Aorta (tissue), 5 donors: ENCODE data around the gene MS4A13. TPM values are rescaled to one million over a fixed set of nuclear protein-coding genes. Genes with fewer than 3 reads are reported as not detected.

Experiments
- ATAC-seq: fragments of 200-7000 bp; cut with Tn5 transposase; one replicate; pipeline ENCODE4 v1.9.1; 2022; ENCODE audit warnings: moderate library complexity; ENCODE audit not compliant: low FRiP score
- DNase-seq, 2 donors: peaks; one replicate each; pipeline ENCODE4 v3.0.0-alpha.2; 2020
- H3K27ac ChIP-seq, 2 donors: one replicate each; pipeline ENCODE4 v1.5.1; 2013; ENCODE audit warnings: low read length in 2 of 2, mild to moderate bottlenecking in 2 of 2, moderate library complexity in 2 of 2, control low read depth in 1 of 2, inconsistent platforms in 1 of 2, low read depth in 1 of 2
- H3K27me3 ChIP-seq, 2 donors: one replicate each; pipeline ENCODE4 v1.6.1; 2013; ENCODE audit warnings: control low read depth in 1 of 2, low read length in 1 of 2, mild to moderate bottlenecking in 1 of 2, moderate library complexity in 1 of 2; ENCODE audit not compliant: insufficient read depth in 2 of 2, control insufficient read depth in 1 of 2
- H3K36me3 ChIP-seq, 2 donors: one replicate each; pipeline ENCODE4 v1.6.1; 2013; ENCODE audit warnings: control low read depth in 1 of 2, low read length in 1 of 2, mild to moderate bottlenecking in 1 of 2; ENCODE audit not compliant: insufficient read depth in 2 of 2, control insufficient read depth in 1 of 2
- H3K4me1 ChIP-seq, 2 donors: one replicate each; pipeline ENCODE4 v1.6.1; 2013; ENCODE audit warnings: low read length in 2 of 2, control low read depth in 1 of 2, mild to moderate bottlenecking in 1 of 2, moderate library complexity in 1 of 2; ENCODE audit not compliant: insufficient read depth in 2 of 2, control insufficient read depth in 1 of 2
- H3K4me3 ChIP-seq, 2 donors: one replicate each; pipeline ENCODE4 v1.5.1; 2013; ENCODE audit warnings: low read length in 2 of 2, control low read depth in 1 of 2, mild to moderate bottlenecking in 1 of 2
- H3K9me3 ChIP-seq: one replicate; pipeline ENCODE4 v1.6.1; 2013; ENCODE audit warnings: mild to moderate bottlenecking, low read length; ENCODE audit not compliant: control insufficient read depth
- WGBS, 2 donors: extraction: QIAGEN DNeasy Blood & Tissue Kit; methylation state at CpG; one replicate each; pipeline ENCODE4 v1.1.7; 2013; 5-methylcytosine and 5-hydroxymethylcytosine counted together
- intact Hi-C, 2 donors: fragments of 100-400 bp; cut with DNase I; formaldehyde crosslinking; loops; one replicate each; pipeline versions ENCODE4 v1.14.2 to v1.15.0; 2022
- long read RNA-seq, 2 donors: library from polyadenylated mRNA; unstranded; transcript quantifications; one replicate each; pipeline ENCODE4 v2.0.0, GENCODE V29; 2020 to 2021
- polyA plus RNA-seq, 2 donors: library from polyadenylated mRNA; stranded (reverse); fragments of 200-250 nt; gene quantifications; one replicate each; pipeline ENCODE4 v1.2.3, GENCODE V29; 2013
- total RNA-seq, 2 donors: library from RNA; stranded (reverse); fragmentation: NEBNext Ultra II Directional; extraction: Animal tissue kit (Norgen Biotek cat#: 25700); gene quantifications; one replicate each; pipeline ENCODE4 v1.2.1, GENCODE V29; 2021
- donor health status: healthy with polysubstance abuse.
- donor health status: Bipolar disorder and iron deficiency.
- donor health status: DM: no; HTN: no; CAD: no.
- donor health status: DM: no; HTN: no; CAD: no.
- donor health status: DM: yes; HTN: yes; CAD: no.

MS4A13 gene, protein sequence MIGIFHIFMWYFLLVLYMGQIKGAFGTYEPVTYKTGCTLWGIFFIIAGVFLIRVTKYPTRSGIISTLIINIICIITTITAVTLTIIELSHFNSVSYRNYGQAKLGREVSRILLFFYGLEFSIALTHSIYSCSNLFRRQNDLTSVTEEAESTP
- total RNA-seq (not detected), polyA plus RNA-seq (not detected)
- long read RNA-seq, donor 1 = 0 reads
- long read RNA-seq, donor 2 = 0 reads

DNA sequence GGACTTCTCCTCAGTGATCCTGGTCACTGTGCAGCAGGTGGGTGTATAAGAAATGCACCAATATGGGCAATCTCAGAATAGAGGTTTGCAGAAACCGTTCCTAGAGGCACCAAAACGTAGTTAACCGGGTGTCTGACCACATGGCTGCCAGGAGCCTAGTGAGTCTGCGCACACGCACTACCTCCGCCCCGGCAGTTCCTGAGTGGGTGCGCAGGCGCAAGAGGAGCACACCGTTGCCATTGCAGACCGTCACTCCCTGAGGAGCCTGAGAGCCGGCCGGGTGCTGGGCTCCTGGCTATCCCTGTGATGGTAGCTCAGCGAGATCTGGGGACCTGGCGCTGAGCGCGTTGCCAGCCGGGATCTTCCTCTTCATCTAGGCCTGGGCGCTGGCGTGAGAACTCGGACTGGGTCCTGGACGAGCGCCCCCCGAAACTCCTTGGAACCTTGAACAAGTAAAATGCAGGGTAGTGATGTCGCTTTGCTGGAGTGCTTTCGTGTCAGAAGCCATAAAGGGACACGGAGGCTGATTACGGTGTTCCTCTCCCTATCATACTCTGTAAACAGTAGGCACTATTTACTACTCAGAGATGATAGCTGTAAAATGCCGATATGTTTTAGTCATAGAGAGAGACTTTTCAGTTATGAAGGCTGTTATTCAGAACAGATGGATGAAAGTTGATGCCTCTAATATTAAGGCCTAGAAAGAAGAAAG lies at the start of gene MS4A13:
Gene MS4A13 (plus strand): TSS at position 249 of the 712 bp plus-strand sequence. CDS start 2,692 bp downstream, outside the sequence.
- H3K4me1 ChIP-seq = no peaks in the 10 kb centered on the region
- intact Hi-C loops = no loop called here
- 95% methylated on average over 29 of the region's 29 CpGs for WGBS, 2 donors
- no peaks in the 10 kb centered on the region for H3K36me3 ChIP-seq
- H3K9me3 ChIP-seq = peaks cover 2% of the 10 kb centered on the region
- ATAC-seq (no peak), DNase-seq (peak in 1 of 2 donors; percentile 66)
- no peak within 1 kb of the TSS for H3K27ac ChIP-seq
- no peaks in the 10 kb centered on the region for H3K27me3 ChIP-seq
- H3K4me3 ChIP-seq = no peak within 1 kb of the TSS

DNA sequence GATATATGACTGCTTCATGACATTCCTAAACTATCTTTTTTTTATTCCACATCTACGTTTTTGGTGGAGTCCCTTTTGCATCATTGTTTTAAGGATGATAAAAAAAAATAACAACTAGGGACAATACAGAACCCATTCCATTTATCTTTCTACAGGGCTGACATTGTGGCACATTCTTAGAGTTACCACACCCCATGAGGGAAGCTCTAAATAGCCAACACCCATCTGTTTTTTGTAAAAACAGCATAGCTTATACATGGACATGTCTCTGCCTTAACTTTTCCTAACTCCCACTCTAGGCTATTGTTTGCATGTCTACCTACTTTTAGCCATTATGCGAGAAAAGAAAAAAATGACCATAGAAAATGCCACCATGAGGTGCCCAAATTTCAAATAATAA lies 46.4 kb upstream of the MS4A13 start:
- Histone ChIP-seq H3K27ac (no peak overlapping the region), H3K4me3 (no peak overlapping the region), H3K36me3 (no peaks in the 10 kb centered on the region), H3K27me3 (no peaks in the 10 kb centered on the region), H3K4me1 (no peaks in the 10 kb centered on the region), H3K9me3 (no peaks in the 10 kb centered on the region)
- DNase-seq (no peak), ATAC-seq (no peak)
- 61 to 65% methylated on average over 2 of the region's 2 CpGs for WGBS, 2 donors
- intact Hi-C loops = no loop called here

DNA sequence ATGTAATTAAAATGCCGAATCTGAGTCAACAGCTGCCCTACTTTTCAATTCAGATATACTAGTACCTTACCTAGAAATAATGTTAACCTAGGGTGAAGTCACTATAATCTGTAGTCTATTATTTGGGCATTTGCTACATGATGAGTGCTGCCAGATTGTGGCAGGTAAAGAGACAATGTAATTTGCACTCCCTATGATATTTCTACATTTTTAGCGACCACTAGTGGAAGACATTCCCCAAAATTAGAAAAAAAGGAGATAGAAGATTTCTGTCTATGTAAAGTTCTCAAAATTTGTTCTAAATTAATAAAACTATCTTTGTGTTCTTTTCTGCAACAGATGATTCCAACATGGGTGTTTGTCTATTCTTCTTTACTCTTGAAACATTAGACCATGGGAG lies 45.5 kb upstream of the MS4A13 start:
- intact Hi-C loops = no loop called here
- Histone ChIP-seq H3K36me3 (no peaks in the 10 kb centered on the region), H3K27ac (no peak overlapping the region), H3K27me3 (no peaks in the 10 kb centered on the region), H3K9me3 (no peaks in the 10 kb centered on the region), H3K4me1 (no peaks in the 10 kb centered on the region), H3K4me3 (no peak overlapping the region)
- DNase-seq = no peak
- 63 to 68% methylated on average over 2 of the region's 2 CpGs for WGBS, 2 donors
- ATAC-seq = no peak

DNA sequence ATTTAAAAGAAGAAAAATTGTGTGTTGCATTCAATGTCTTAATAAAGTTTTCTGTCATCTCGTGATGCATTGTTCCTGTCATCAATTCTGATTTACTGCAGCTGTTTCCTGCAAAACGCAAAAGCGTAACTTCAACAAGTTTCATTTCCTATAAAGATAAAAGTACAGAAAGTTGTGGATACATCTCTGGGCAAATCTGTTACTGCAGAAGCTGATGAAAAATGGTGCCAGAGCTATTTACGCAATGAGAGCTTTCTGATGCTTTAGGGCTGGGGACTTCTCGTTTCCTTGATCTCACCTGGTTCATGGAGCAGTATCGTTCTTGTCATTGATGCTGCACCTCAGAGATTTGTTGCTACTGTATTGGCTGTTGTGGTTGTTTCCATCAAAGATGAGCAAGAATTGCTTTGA lies 38.2 kb upstream of the MS4A13 start:
- 51 to 53% methylated on average over 6 of the region's 6 CpGs for WGBS, 2 donors
- H3K36me3 ChIP-seq = no peaks in the 10 kb centered on the region
- no peak overlapping the region for H3K27ac ChIP-seq
- ATAC-seq (no peak), DNase-seq (no peak)
- H3K27me3 ChIP-seq = no peaks in the 10 kb centered on the region
- no peak overlapping the region for H3K4me3 ChIP-seq
- no peaks in the 10 kb centered on the region for H3K4me1 ChIP-seq
- intact Hi-C loops = no loop called here
- peaks cover 1% of the 10 kb centered on the region for H3K9me3 ChIP-seq

DNA sequence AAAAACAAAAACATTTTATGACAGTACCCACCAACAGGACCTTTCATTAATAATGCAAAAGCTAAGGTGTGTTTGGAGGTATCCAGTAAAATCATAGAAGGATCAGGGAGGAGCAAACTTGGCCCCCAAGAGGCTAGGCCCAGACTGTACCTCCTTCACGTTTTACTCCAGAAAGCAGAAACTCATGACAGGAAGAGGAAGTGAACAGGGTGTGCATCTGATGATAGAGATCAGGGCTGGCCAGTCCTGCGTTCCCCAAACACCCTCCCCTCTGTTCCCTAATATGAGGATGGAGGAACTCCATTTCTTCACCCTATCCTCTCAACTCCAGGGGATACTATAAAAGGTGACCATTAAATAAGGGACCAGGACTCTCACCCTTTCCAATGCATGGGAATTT lies 32.8 kb upstream of the MS4A13 start:
- no peaks in the 10 kb centered on the region for H3K9me3 ChIP-seq
- no peak overlapping the region for H3K27ac ChIP-seq
- ATAC-seq = no peak
- H3K4me1 ChIP-seq = no peaks in the 10 kb centered on the region
- WGBS, 2 donors = 59 to 60% methylated on average over 2 of the region's 2 CpGs
- H3K27me3 ChIP-seq = no peaks in the 10 kb centered on the region
- intact Hi-C loops = no loop called here
- no peaks in the 10 kb centered on the region for H3K36me3 ChIP-seq
- peak in 1 of 2 donors; percentile 47 for DNase-seq
- H3K4me3 ChIP-seq = no peak overlapping the region

DNA sequence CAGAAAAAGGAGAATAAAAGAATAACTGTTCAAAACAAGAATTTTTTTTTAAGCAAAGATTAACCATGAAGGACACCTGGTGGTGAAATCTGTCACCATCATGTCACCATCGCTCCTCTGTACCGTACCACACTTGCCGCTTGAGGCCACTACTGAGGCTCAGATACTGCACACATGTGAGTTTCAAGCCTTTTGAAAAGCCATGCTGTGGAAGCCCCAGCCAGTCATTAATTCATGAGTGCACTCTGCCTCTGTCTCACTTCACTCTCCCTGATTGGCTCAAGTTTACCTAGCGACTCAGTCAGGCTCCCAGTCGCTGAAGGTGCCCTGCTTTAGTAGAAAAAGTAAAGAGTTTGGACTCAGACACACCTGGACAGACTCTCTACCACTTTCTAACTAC lies 29.2 kb upstream of the MS4A13 start:
- H3K4me1 ChIP-seq = no peaks in the 10 kb centered on the region
- no peak for DNase-seq
- H3K27me3 ChIP-seq = no peaks in the 10 kb centered on the region
- intact Hi-C loops = no loop called here
- no peaks in the 10 kb centered on the region for H3K9me3 ChIP-seq
- H3K27ac ChIP-seq = no peak overlapping the region
- H3K36me3 ChIP-seq = no peaks in the 10 kb centered on the region
- no peak overlapping the region for H3K4me3 ChIP-seq
- 61 to 67% methylated on average over 5 of the region's 5 CpGs for WGBS, 2 donors
- no peak for ATAC-seq

DNA sequence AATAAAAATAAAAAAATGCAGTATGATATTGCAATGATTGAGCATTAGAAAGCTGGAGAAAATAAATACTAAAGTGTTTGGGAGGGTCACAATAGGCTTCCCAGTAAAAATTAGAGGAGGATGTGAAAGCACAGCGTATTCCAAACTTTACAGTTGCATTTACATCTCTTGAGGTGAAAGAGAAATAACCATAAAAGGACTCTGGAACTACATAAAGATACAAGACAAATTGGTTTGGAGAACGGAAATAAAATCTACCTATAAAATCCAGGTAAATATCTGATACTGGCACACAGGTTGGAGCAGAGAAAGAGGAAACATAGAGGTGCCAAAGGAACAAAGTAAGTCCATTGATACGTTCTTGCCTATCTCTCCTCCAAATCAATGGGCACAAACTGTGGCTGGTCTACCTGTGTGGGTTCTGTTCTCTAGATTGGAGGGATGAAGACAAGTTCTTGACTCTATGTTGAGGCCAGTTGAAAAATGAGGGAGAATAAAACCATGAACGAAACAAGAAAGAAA lies 22.6 kb upstream of the MS4A13 start, which contains the start of gene MS4A12:
Gene MS4A12 (plus strand): TSS at position 291 of the 522 bp plus-strand sequence. CDS start 4,541 bp downstream, outside the sequence.
- DNase-seq (no peak), ATAC-seq (no peak)
- H3K4me1 ChIP-seq = no peaks in the 10 kb centered on the region
- no peak within 1 kb of the TSS for H3K27ac ChIP-seq
- WGBS, 2 donors = 77 to 79% methylated on average over 4 of the region's 4 CpGs
- intact Hi-C loops = no loop called here
- H3K27me3 ChIP-seq = no peaks in the 10 kb centered on the region
- no peaks in the 10 kb centered on the region for H3K36me3 ChIP-seq
- no peak within 1 kb of the TSS for H3K4me3 ChIP-seq
- H3K9me3 ChIP-seq = no peaks in the 10 kb centered on the region

DNA sequence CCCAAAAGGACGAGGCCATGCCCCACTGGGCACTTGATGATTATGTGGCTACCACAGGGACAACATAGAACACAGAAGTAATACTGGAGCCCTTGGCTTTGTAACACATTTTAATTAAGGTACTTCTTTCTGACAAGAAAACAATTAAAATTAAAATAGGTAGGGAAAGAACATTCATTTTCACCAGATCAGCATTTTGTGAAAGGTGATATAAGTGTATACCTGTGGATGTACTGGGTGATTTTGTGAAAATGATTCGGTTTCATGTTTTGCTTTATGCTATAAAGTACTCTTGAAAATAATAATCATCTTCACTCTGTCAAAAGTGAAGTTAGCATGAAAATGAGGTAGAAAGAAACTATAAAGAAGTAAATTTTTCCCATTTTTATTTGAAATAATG lies 21.7 kb upstream of the MS4A13 start:
- Histone ChIP-seq H3K27ac (no peak overlapping the region), H3K36me3 (no peaks in the 10 kb centered on the region), H3K4me3 (no peak overlapping the region), H3K9me3 (no peaks in the 10 kb centered on the region), H3K4me1 (no peaks in the 10 kb centered on the region), H3K27me3 (no peaks in the 10 kb centered on the region)
- intact Hi-C loops = no loop called here
- WGBS, 2 donors = 79 to 83% methylated on average over 2 of the region's 2 CpGs
- no peak for ATAC-seq
- no peak for DNase-seq

DNA sequence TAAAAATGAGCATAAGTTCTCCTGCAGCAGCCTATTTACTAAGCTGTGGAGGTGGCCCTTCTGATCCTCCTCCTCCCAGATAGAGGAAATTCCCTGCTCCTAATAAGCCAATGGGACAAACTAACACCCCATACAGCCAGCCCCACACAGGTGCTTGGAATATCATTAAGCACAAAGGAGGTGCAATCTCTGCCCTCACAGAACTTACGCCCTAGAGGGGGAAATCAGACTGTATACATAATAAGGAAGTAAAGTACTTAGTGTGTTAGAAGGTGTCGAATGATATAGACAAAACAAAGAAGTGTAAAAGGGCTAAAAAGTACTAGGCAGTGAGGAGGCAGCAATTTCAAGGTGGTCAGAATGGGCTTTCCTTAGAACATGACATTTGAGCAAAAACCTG lies 16.8 kb upstream of the MS4A13 start:
- Histone ChIP-seq H3K9me3 (no peaks in the 10 kb centered on the region), H3K27me3 (no peaks in the 10 kb centered on the region), H3K4me1 (no peaks in the 10 kb centered on the region), H3K27ac (no peak overlapping the region), H3K36me3 (no peaks in the 10 kb centered on the region), H3K4me3 (no peak overlapping the region)
- DNase-seq (no peak), ATAC-seq (no peak)
- 79 to 83% methylated on average over 2 of the region's 2 CpGs for WGBS, 2 donors
- intact Hi-C loops = no loop called here
